SK-N-SH treated with all-trans-retinoic acid at 6 μM for 48 hours (cell line): Measurements from ENCODE around the gene ATP1B1.

Source experiments
- ATAC-seq: fragments of 200-7000 bp; cut with Tn5 transposase; 3 replicates; pipeline ENCODE4 v1.9.1; 2020; ENCODE audit warnings: mild to moderate bottlenecking, moderate library complexity
- ARNTL ChIP-seq: fragments of 450-650 bp; formaldehyde crosslinking; IDR thresholded peaks from 2 replicates; pipeline ENCODE4 v1.5.0; 2020; ENCODE audit warnings: low read depth, mild to moderate bottlenecking, moderate library complexity, borderline replicate concordance
- BACH2 ChIP-seq: fragments of 250-450 bp; sonication (Bioruptor Pico); IDR thresholded peaks from 2 replicates; pipeline ENCODE4 v1.9.0; 2021; ENCODE audit warnings: mild to moderate bottlenecking, borderline replicate concordance
- CSDC2 ChIP-seq: fragments of 250-450 bp; sonication (Bioruptor Pico); IDR thresholded peaks from 2 replicates; pipeline ENCODE4 v1.5.0; 2020; ENCODE audit warnings: mild to moderate bottlenecking, moderate library complexity
- CSRNP3 ChIP-seq: fragments of 250-450 bp; sonication (Bioruptor Pico); IDR thresholded peaks from 2 replicates; pipeline ENCODE4 v1.5.1; 2021; ENCODE audit warnings: mild to moderate bottlenecking, moderate library complexity
- ESRRG ChIP-seq: fragments of 250-450 bp; sonication (Bioruptor Pico); IDR thresholded peaks from 2 replicates; pipeline ENCODE4 v1.6.1; 2021; ENCODE audit warnings: mild to moderate bottlenecking
- GLIS3 ChIP-seq: fragments of 250-450 bp; sonication (Bioruptor Pico); IDR thresholded peaks from 2 replicates; pipeline ENCODE4 v1.5.0; 2020; ENCODE audit warnings: mild to moderate bottlenecking, moderate library complexity
- OSR1 ChIP-seq: fragments of 250-450 bp; sonication (Bioruptor Pico); IDR thresholded peaks from 2 replicates; pipeline ENCODE4 v1.8.0; 2022; ENCODE audit warnings: moderate library complexity, mild to moderate bottlenecking, inconsistent platforms
- POU6F1 ChIP-seq: fragments of 250-450 bp; sonication (Bioruptor Pico); IDR thresholded peaks from 2 replicates; pipeline ENCODE4 v1.8.0; 2021; ENCODE audit warnings: low read depth, mild to moderate bottlenecking, moderate library complexity, borderline replicate concordance
- PPARA ChIP-seq: fragments of 250-450 bp; sonication (Bioruptor Pico); IDR thresholded peaks from 2 replicates; pipeline ENCODE4 v1.5.0; 2020; ENCODE audit warnings: mild to moderate bottlenecking, borderline replicate concordance
- RARB ChIP-seq: fragments of 250-450 bp; sonication (Bioruptor Pico); IDR thresholded peaks from 2 replicates; pipeline ENCODE4 v1.8.0; 2021; ENCODE audit warnings: mild to moderate bottlenecking, moderate library complexity
- SNAI2 ChIP-seq: fragments of 250-450 bp; sonication (Bioruptor Pico); IDR thresholded peaks from 2 replicates; pipeline ENCODE4 v1.5.0; 2020; ENCODE audit warnings: mild to moderate bottlenecking, moderate library complexity
- TCF4 ChIP-seq: fragments of 250-450 bp; sonication (Bioruptor Pico); IDR thresholded peaks from 2 replicates; pipeline ENCODE4 v1.8.0; 2021; ENCODE audit warnings: mild to moderate bottlenecking, moderate library complexity, borderline replicate concordance
- TOX ChIP-seq: fragments of 250-450 bp; sonication (Bioruptor Pico); IDR thresholded peaks from 2 replicates; pipeline ENCODE4 v1.8.0; 2021; ENCODE audit warnings: mild to moderate bottlenecking, moderate library complexity, borderline replicate concordance
- ZC3H10 ChIP-seq: fragments of 250-450 bp; sonication (Bioruptor Pico); IDR thresholded peaks from 2 replicates; pipeline ENCODE4 v1.5.1; 2021; ENCODE audit warnings: mild to moderate bottlenecking, moderate library complexity
- ZFP3 ChIP-seq: fragments of 250-450 bp; sonication (Bioruptor Pico); IDR thresholded peaks from 2 replicates; pipeline ENCODE4 v1.5.0; 2020; ENCODE audit warnings: mild to moderate bottlenecking, moderate library complexity
- ZFP30 ChIP-seq: fragments of 450-650 bp; formaldehyde crosslinking; IDR thresholded peaks from 2 replicates; pipeline ENCODE4 v1.5.0; 2022; ENCODE audit warnings: mild to moderate bottlenecking, moderate library complexity
- ZNF565 ChIP-seq: fragments of 450-650 bp; formaldehyde crosslinking; conservative IDR thresholded peaks from 2 replicates; pipeline ENCODE4 v1.5.0; 2020; ENCODE audit warnings: low read depth, mild to moderate bottlenecking, moderate library complexity
- ZNF70 ChIP-seq: fragments of 450-650 bp; formaldehyde crosslinking; IDR thresholded peaks from 2 replicates; pipeline ENCODE4 v1.5.0; 2020; ENCODE audit warnings: mild to moderate bottlenecking, moderate library complexity
- TF ChIP-seq, protein P1 (sequence below): fragments of 250-450 bp; sonication (Bioruptor Pico); IDR thresholded peaks from 2 replicates; pipeline ENCODE4 v1.5.1; 2020; ENCODE audit warnings: low read depth, mild to moderate bottlenecking, moderate library complexity
- TF ChIP-seq, protein P2 (sequence below): fragments of 250-450 bp; sonication (Bioruptor Pico); IDR thresholded peaks from 2 replicates; pipeline ENCODE4 v1.5.0; 2020; ENCODE audit warnings: mild to moderate bottlenecking, moderate library complexity
- TF ChIP-seq, protein P3 (sequence below): fragments of 250-450 bp; sonication (Bioruptor Pico); IDR thresholded peaks from 2 replicates; pipeline ENCODE4 v1.8.0; 2020; ENCODE audit warnings: mild to moderate bottlenecking, moderate library complexity, borderline replicate concordance

Gene ATP1B1

GRCh38 chr1:169109561-169110134 is 3.2 kb downstream of the ATP1B1 start:
- peak; percentile 95 for TF ChIP-seq ZFP3
- TF ChIP-seq, protein P1, sequence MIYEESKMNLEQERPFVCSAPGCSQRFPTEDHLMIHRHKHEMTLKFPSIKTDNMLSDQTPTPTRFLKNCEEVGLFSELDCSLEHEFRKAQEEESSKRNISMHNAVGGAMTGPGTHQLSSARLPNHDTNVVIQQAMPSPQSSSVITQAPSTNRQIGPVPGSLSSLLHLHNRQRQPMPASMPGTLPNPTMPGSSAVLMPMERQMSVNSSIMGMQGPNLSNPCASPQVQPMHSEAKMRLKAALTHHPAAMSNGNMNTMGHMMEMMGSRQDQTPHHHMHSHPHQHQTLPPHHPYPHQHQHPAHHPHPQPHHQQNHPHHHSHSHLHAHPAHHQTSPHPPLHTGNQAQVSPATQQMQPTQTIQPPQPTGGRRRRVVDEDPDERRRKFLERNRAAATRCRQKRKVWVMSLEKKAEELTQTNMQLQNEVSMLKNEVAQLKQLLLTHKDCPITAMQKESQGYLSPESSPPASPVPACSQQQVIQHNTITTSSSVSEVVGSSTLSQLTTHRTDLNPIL (CRISPR knock-in tag) = no peak
- peak; percentile 44 for ATAC-seq

DNA sequence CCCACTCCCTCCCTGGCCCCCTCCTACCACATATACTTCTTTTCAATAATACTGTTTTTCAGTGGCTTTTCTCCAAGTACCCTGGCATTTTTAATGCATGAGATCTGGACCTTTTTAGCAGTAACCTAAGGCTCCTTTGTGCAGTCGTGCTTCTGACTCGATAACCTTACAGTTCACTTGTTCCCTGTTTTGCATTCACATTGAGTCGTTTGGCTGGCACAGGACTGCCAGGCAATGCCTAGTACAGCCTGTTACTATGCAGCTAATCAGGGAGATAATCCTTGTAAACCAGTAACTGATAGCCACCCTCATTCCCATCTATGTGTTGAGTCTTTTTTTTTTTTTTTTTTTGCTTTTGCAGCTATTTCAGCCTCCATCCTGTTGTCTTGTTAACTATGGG is 3.7 kb downstream of the ATP1B1 start:
- TF ChIP-seq ZNF565 (CRISPR knock-in tag) = no peak
- TF ChIP-seq ESRRG (CRISPR knock-in tag) = no peak
- ATAC-seq = no peak

- TF ChIP-seq PPARA (CRISPR knock-in tag) (no peak), CSDC2 (CRISPR knock-in tag) (no peak), ESRRG (CRISPR knock-in tag) (no peak), ZNF565 (CRISPR knock-in tag) (no peak), TCF4 (CRISPR knock-in tag) (no peak), POU6F1 (no peak), CSRNP3 (CRISPR knock-in tag) (no peak), TOX (CRISPR knock-in tag) (no peak), ZNF70 (CRISPR knock-in tag) (no peak), SNAI2 (CRISPR knock-in tag) (no peak), ZC3H10 (no peak), RARB (CRISPR knock-in tag) (no peak), ARNTL (CRISPR knock-in tag) (no peak)
- TF ChIP-seq, protein P1 (CRISPR knock-in tag) = no peak
- TF ChIP-seq, protein P2, sequence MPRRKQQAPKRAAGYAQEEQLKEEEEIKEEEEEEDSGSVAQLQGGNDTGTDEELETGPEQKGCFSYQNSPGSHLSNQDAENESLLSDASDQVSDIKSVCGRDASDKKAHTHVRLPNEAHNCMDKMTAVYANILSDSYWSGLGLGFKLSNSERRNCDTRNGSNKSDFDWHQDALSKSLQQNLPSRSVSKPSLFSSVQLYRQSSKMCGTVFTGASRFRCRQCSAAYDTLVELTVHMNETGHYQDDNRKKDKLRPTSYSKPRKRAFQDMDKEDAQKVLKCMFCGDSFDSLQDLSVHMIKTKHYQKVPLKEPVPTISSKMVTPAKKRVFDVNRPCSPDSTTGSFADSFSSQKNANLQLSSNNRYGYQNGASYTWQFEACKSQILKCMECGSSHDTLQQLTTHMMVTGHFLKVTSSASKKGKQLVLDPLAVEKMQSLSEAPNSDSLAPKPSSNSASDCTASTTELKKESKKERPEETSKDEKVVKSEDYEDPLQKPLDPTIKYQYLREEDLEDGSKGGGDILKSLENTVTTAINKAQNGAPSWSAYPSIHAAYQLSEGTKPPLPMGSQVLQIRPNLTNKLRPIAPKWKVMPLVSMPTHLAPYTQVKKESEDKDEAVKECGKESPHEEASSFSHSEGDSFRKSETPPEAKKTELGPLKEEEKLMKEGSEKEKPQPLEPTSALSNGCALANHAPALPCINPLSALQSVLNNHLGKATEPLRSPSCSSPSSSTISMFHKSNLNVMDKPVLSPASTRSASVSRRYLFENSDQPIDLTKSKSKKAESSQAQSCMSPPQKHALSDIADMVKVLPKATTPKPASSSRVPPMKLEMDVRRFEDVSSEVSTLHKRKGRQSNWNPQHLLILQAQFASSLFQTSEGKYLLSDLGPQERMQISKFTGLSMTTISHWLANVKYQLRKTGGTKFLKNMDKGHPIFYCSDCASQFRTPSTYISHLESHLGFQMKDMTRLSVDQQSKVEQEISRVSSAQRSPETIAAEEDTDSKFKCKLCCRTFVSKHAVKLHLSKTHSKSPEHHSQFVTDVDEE = no peak
These were observed 4.4 kb downstream of the ATP1B1 start for GRCh38 chr1:169110689-169111447.

GRCh38 chr1:169111472-169111871 is 5.0 kb downstream of the ATP1B1 start:
- no peak for ATAC-seq
- no peak for TF ChIP-seq RARB (CRISPR knock-in tag)
- no peak for TF ChIP-seq SNAI2 (CRISPR knock-in tag)
- no peak for TF ChIP-seq ARNTL (CRISPR knock-in tag)
- TF ChIP-seq TCF4 (CRISPR knock-in tag) = no peak
- no peak for TF ChIP-seq ZFP3
- no peak for TF ChIP-seq BACH2 (CRISPR knock-in tag)
- TF ChIP-seq, protein P3, sequence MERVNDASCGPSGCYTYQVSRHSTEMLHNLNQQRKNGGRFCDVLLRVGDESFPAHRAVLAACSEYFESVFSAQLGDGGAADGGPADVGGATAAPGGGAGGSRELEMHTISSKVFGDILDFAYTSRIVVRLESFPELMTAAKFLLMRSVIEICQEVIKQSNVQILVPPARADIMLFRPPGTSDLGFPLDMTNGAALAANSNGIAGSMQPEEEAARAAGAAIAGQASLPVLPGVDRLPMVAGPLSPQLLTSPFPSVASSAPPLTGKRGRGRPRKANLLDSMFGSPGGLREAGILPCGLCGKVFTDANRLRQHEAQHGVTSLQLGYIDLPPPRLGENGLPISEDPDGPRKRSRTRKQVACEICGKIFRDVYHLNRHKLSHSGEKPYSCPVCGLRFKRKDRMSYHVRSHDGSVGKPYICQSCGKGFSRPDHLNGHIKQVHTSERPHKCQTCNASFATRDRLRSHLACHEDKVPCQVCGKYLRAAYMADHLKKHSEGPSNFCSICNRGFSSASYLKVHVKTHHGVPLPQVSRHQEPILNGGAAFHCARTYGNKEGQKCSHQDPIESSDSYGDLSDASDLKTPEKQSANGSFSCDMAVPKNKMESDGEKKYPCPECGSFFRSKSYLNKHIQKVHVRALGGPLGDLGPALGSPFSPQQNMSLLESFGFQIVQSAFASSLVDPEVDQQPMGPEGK (CRISPR knock-in tag) = no peak
- TF ChIP-seq ZFP30 (CRISPR knock-in tag) = no peak
- no peak for TF ChIP-seq OSR1
- no peak for TF ChIP-seq CSDC2 (CRISPR knock-in tag)
- TF ChIP-seq GLIS3 (CRISPR knock-in tag) = no peak
- TF ChIP-seq, protein P2 = no peak

More at GRCh38 chr1:169110689-169111447, 4.4 kb downstream of the ATP1B1 start:
- ATAC-seq = no peak
